Duodenal mucosa (tissue), 2 donors: Measurements from ENCODE around the gene EFCAB8.

Experiments used
- H3K27ac ChIP-seq: one replicate; pipeline ENCODE4 v1.7.0; 2013; ENCODE audit warnings: low read depth, low read length
- H3K27me3 ChIP-seq, 2 donors: one replicate each; pipeline ENCODE4 v1.7.0; 2013; ENCODE audit warnings: low read length in 2 of 2, control low read depth in 1 of 2; ENCODE audit not compliant: insufficient read depth in 2 of 2, control insufficient read depth in 1 of 2
- H3K36me3 ChIP-seq, 2 donors: one replicate each; pipeline ENCODE4 v1.7.0; 2013; ENCODE audit warnings: low read length in 2 of 2, control low read depth in 1 of 2; ENCODE audit not compliant: insufficient read depth in 2 of 2, control insufficient read depth in 1 of 2
- H3K4me1 ChIP-seq, 2 donors: one replicate each; pipeline ENCODE4 v1.7.0; 2013; ENCODE audit warnings: low read length in 2 of 2, control low read depth in 1 of 2; ENCODE audit not compliant: insufficient read depth in 2 of 2, control insufficient read depth in 1 of 2
- H3K4me3 ChIP-seq, 2 donors: one replicate each; pipeline ENCODE4 v1.7.0; 2013; ENCODE audit warnings: low read length in 2 of 2, low read depth in 1 of 2
- H3K9ac ChIP-seq, 2 donors: one replicate each; pipeline ENCODE4 v1.7.0; 2013; ENCODE audit warnings: low read length in 2 of 2, low read depth in 1 of 2
- H3K9me3 ChIP-seq, 2 donors: one replicate each; pipeline ENCODE4 v1.7.0; 2013; ENCODE audit warnings: low read length in 2 of 2, control low read depth in 1 of 2; ENCODE audit not compliant: control insufficient read depth in 1 of 2

Gene EFCAB8

GRCh38 chr20:33010674-33011449 lies 152.1 kb downstream of the EFCAB8 start:
- Histone ChIP-seq H3K36me3 (no peaks in the 10 kb centered on the region), H3K27ac (no peak overlapping the region), H3K9me3 (no peaks in the 10 kb centered on the region), H3K4me3 (no peak overlapping the region), H3K27me3 (no peaks in the 10 kb centered on the region), H3K4me1 (no peaks in the 10 kb centered on the region), H3K9ac (no peak overlapping the region)
